H9 (cell line): ENCODE data around the gene PCID2. TPM values are rescaled to one million over a fixed set of nuclear protein-coding genes. Genes with fewer than 3 reads are reported as not detected.

Experiments
- DNase-seq: peaks from one replicate; pipeline ENCODE4 v3.0.0-alpha.2; 2017
- H2AFZ ChIP-seq: one replicate; pipeline ENCODE4 v1.6.1; 2013; ENCODE audit warnings: mild to moderate bottlenecking, low read length, control low read depth, moderate library complexity
- H2AK5ac ChIP-seq: 2 replicates; pipeline ENCODE4 v1.6.1; 2013; ENCODE audit warnings: low read length, control low read depth, mixed read lengths; ENCODE audit not compliant: insufficient read length
- H2BK120ac ChIP-seq: one replicate; pipeline ENCODE4 v1.6.1; 2013; ENCODE audit warnings: low read depth, mild to moderate bottlenecking, low read length, control low read depth, inconsistent platforms; ENCODE audit not compliant: poor library complexity, severe bottlenecking
- H2BK12ac ChIP-seq: 2 replicates; pipeline ENCODE4 v1.6.1; 2013; ENCODE audit warnings: low read length, control low read depth, mixed read lengths, low read depth; ENCODE audit not compliant: insufficient read length
- H2BK15ac ChIP-seq: 2 replicates; pipeline ENCODE4 v1.6.1; 2013; ENCODE audit warnings: low read depth, low read length, control low read depth
- H2BK20ac ChIP-seq: one replicate; pipeline ENCODE4 v1.6.1; 2013; ENCODE audit warnings: low read depth, mild to moderate bottlenecking, low read length, control low read depth, inconsistent platforms; ENCODE audit not compliant: poor library complexity, severe bottlenecking
- H2BK5ac ChIP-seq: 2 replicates; pipeline ENCODE4 v1.6.1; 2013; ENCODE audit warnings: low read length, control low read depth, mixed read lengths; ENCODE audit not compliant: insufficient read length
- H3K14ac ChIP-seq: 2 replicates; pipeline ENCODE4 v1.6.1; 2013; ENCODE audit warnings: low read length, control low read depth; ENCODE audit not compliant: insufficient read depth
- H3K18ac ChIP-seq: 2 replicates; pipeline ENCODE4 v1.6.1; 2013; ENCODE audit warnings: low read depth, mild to moderate bottlenecking, mixed read lengths, low read length, control low read depth; ENCODE audit not compliant: insufficient read length
- H3K23ac ChIP-seq: 2 replicates; pipeline ENCODE4 v1.6.1; 2013; ENCODE audit warnings: low read length, control low read depth, mixed read lengths, low read depth; ENCODE audit not compliant: insufficient read length
- H3K23me2 ChIP-seq: 2 replicates; pipeline ENCODE4 v1.6.1; 2013; ENCODE audit warnings: low read depth, mild to moderate bottlenecking, mixed read lengths, low read length, control low read depth; ENCODE audit not compliant: insufficient read length, poor library complexity, severe bottlenecking
- H3K27ac ChIP-seq: 2 replicates; pipeline ENCODE4 v1.5.1; 2013; ENCODE audit warnings: low read length, control low read depth, mixed read lengths, low read depth; ENCODE audit not compliant: insufficient read length
- H3K27me3 ChIP-seq: 2 replicates; pipeline ENCODE4 v1.6.1; 2013; ENCODE audit warnings: low read length, control low read depth, inconsistent platforms; ENCODE audit not compliant: insufficient read depth
- H3K4ac ChIP-seq: 2 replicates; pipeline ENCODE4 v1.6.1; 2013; ENCODE audit warnings: low read depth, mild to moderate bottlenecking, control low read depth, inconsistent platforms, low read length, moderate library complexity
- H3K4me1 ChIP-seq: 2 replicates; pipeline ENCODE4 v1.6.1; 2013; ENCODE audit warnings: low read length, control low read depth, inconsistent platforms; ENCODE audit not compliant: insufficient read depth
- H3K4me2 ChIP-seq: 2 replicates; pipeline ENCODE4 v1.6.1; 2013; ENCODE audit warnings: low read length, control low read depth, mixed read lengths; ENCODE audit not compliant: insufficient read length, insufficient read depth
- H3K56ac ChIP-seq: 2 replicates; pipeline ENCODE4 v1.6.1; 2013; ENCODE audit warnings: low read depth, mild to moderate bottlenecking, mixed read lengths, low read length, control low read depth; ENCODE audit not compliant: insufficient read length
- H3K79me1 ChIP-seq: 2 replicates; pipeline ENCODE4 v1.6.1; 2013; ENCODE audit warnings: low read depth, mild to moderate bottlenecking, moderate library complexity, low read length, control low read depth, inconsistent platforms; ENCODE audit not compliant: insufficient read depth, poor library complexity, severe bottlenecking
- H3K79me2 ChIP-seq: 2 replicates; pipeline ENCODE4 v1.6.1; 2013; ENCODE audit warnings: low read length, control low read depth, inconsistent platforms; ENCODE audit not compliant: insufficient read depth
- H3K9ac ChIP-seq: 2 replicates; pipeline ENCODE4 v1.6.1; 2013; ENCODE audit warnings: low read length, control low read depth, mixed read lengths; ENCODE audit not compliant: insufficient read length; ENCODE audit errors: extremely low read depth
- H3K9me3 ChIP-seq: one replicate; pipeline ENCODE4 v1.6.1; 2013; ENCODE audit warnings: low read depth, low read length, inconsistent platforms; ENCODE audit not compliant: control insufficient read depth
- H3T11ph ChIP-seq: one replicate; pipeline ENCODE4 v1.6.1; 2013; ENCODE audit warnings: mild to moderate bottlenecking, low read length, control low read depth, inconsistent platforms
- H4K20me1 ChIP-seq: one replicate; pipeline ENCODE4 v1.6.1; 2013; ENCODE audit not compliant: control insufficient read depth, insufficient read length, insufficient read depth
- H4K5ac ChIP-seq: 2 replicates; pipeline ENCODE4 v1.6.1; 2013; ENCODE audit warnings: low read depth, mild to moderate bottlenecking, mixed read lengths, low read length, control low read depth; ENCODE audit not compliant: insufficient read length
- H4K8ac ChIP-seq: replicated peaks from 2 replicates; pipeline ENCODE4 v1.6.1; 2013; ENCODE audit warnings: low read length, control low read depth, mixed read lengths, low read depth; ENCODE audit not compliant: insufficient read length
- H4K91ac ChIP-seq: 2 replicates; pipeline ENCODE4 v1.6.1; 2013; ENCODE audit warnings: low read depth, mild to moderate bottlenecking, moderate library complexity, mixed read lengths, low read length, control low read depth; ENCODE audit not compliant: insufficient read length
- H3K27ac Mint-ChIP-seq, 3 experiments: 2 replicates in 2 of 3; 3 replicates in 1 of 3; pipeline ENCODE4 v1.8.0; 2020 to 2021; ENCODE audit warnings: mixed read lengths in 3 of 3, mild to moderate bottlenecking in 1 of 3, moderate library complexity in 1 of 3
- H3K27me3 Mint-ChIP-seq: 2 replicates; pipeline ENCODE4 v1.8.0; 2021; ENCODE audit warnings: low read depth, mild to moderate bottlenecking, moderate library complexity, mixed read lengths
- H3K36me3 Mint-ChIP-seq, 3 experiments: 2 replicates in 2 of 3; 3 replicates in 1 of 3; pipeline ENCODE4 v1.8.0; 2020 to 2021; ENCODE audit warnings: low read depth in 3 of 3, mixed read lengths in 3 of 3; ENCODE audit not compliant: insufficient read depth in 1 of 3
- H3K4me1 Mint-ChIP-seq, 2 experiments: 2 replicates each; pipeline ENCODE4 v1.8.0; 2020; ENCODE audit warnings: mixed read lengths in 2 of 2
- H3K4me3 Mint-ChIP-seq, 2 experiments: 2 replicates in 1 of 2; 3 replicates in 1 of 2; pipeline ENCODE4 v1.8.0; 2020 to 2021; ENCODE audit warnings: mild to moderate bottlenecking in 2 of 2, mixed read lengths in 2 of 2, moderate library complexity in 1 of 2
- H3K9me3 Mint-ChIP-seq, 2 experiments: 2 replicates in 1 of 2; 3 replicates in 1 of 2; pipeline ENCODE4 v1.8.0; 2020; ENCODE audit warnings: mild to moderate bottlenecking in 2 of 2, mixed read lengths in 2 of 2, moderate library complexity in 1 of 2
- WGBS: extraction: QIAGEN DNeasy Blood & Tissue Kit; methylation state at CpG from one replicate; pipeline ENCODE4 v1.1.7; 2013; ENCODE audit warnings: missing lambda C conversion rate, low lambda C conversion rate, mixed read lengths; ENCODE audit not compliant: insufficient read length; ENCODE audit errors: extremely low coverage; 5-methylcytosine and 5-hydroxymethylcytosine counted together
- total RNA-seq: library from RNA; stranded (reverse); gene quantifications from 2 replicates; pipeline ENCODE4 v1.2.1, GENCODE V29; 2021
- TF ChIP-seq, protein P1 (sequence below): fragments of 200-600 bp; sonication (generic); conservative IDR thresholded peaks from 3 replicates; pipeline ENCODE4 v1.8.0; 2021; ENCODE audit warnings: antibody characterized with exemption, mild to moderate bottlenecking

PCID2 gene
- total RNA-seq, 1 experiment from 2014 or later = 66.0 TPM

DNA sequence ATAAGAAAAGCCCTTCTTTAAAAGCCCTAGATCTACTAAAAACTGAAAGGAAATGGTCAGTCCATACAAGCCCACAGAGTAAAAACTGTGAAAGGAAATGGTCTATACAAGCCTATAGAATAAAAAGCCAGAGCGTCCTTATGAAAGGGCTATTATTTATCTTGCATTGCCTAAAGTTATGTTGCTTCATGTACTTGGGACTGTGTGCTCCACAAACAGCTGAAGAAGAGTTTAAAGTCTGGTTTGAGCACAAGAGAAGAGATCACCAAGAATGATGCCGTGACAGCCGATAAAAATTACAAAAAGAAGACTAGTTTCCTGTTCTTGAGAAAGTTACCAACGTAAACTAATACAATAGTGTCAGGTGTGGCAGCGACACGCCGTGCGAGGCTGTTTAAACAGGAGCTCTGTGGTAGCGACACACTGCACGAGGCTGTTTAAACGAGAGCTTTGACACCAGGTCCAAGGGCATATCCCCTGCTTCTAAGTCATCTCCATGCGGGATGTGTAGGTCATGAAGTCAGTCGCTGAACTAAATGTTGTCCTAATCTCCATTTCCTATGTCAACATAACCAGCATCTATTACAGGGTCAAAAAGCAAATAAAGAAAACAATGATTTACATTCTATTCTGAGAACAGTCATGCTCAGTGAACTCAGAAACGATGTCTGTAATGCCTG is 24.9 kb downstream of the PCID2 start:
- TF ChIP-seq, protein P1, sequence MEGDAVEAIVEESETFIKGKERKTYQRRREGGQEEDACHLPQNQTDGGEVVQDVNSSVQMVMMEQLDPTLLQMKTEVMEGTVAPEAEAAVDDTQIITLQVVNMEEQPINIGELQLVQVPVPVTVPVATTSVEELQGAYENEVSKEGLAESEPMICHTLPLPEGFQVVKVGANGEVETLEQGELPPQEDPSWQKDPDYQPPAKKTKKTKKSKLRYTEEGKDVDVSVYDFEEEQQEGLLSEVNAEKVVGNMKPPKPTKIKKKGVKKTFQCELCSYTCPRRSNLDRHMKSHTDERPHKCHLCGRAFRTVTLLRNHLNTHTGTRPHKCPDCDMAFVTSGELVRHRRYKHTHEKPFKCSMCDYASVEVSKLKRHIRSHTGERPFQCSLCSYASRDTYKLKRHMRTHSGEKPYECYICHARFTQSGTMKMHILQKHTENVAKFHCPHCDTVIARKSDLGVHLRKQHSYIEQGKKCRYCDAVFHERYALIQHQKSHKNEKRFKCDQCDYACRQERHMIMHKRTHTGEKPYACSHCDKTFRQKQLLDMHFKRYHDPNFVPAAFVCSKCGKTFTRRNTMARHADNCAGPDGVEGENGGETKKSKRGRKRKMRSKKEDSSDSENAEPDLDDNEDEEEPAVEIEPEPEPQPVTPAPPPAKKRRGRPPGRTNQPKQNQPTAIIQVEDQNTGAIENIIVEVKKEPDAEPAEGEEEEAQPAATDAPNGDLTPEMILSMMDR = no peak
- no peak overlapping the region for H3K27ac Mint-ChIP-seq
- Histone ChIP-seq H3T11ph (no peak overlapping the region), H3K23ac (no peak overlapping the region), H3K27me3 (no peaks in the 10 kb centered on the region), H2BK120ac (no peak overlapping the region), H2BK12ac (no peak overlapping the region), H4K5ac (no peak overlapping the region), H3K14ac (no peak overlapping the region), H4K91ac (no peak overlapping the region), H3K18ac (no peak overlapping the region), H3K27ac (no peak overlapping the region), H3K4me1 (no peaks in the 10 kb centered on the region), H3K9ac (no peak overlapping the region), H2AFZ (no peak overlapping the region), H3K79me2 (no peaks in the 10 kb centered on the region), H2AK5ac (no peak overlapping the region), H3K56ac (no peak overlapping the region), H3K4me2 (no peak overlapping the region), H2BK15ac (no peak overlapping the region), H4K8ac (no peak overlapping the region), H3K79me1 (peaks cover 3% of the 10 kb centered on the region), H3K23me2 (no peaks in the 10 kb centered on the region), H2BK5ac (no peak overlapping the region), H3K9me3 (no peaks in the 10 kb centered on the region), H2BK20ac (no peak overlapping the region), H4K20me1 (no peaks in the 10 kb centered on the region), H3K4ac (no peak overlapping the region)
- no CpG with 5 or more reads among the region's 14 CpGs for WGBS
- H3K27me3 Mint-ChIP-seq = no peaks in the 10 kb centered on the region; the same call in 1 of the 2 replicates
- no peak for DNase-seq
- H3K4me3 Mint-ChIP-seq = no peak overlapping the region
- no peaks in the 10 kb centered on the region for H3K9me3 Mint-ChIP-seq
- peaks cover 18 to 22% of the 10 kb centered on the region in 2 experiments for H3K4me1 Mint-ChIP-seq
- peaks cover 31 to 82% (median 80%) of the 10 kb centered on the region in 3 experiments for H3K36me3 Mint-ChIP-seq
